H7 (cell line): Measurements from ENCODE around the gene SLC7A1. TPM values are rescaled to one million over a fixed set of nuclear protein-coding genes. Genes with fewer than 3 reads are reported as not detected.

Experiments used
- DNase-seq: peaks from one replicate; pipeline ENCODE4 v3.0.0; 2012
- H3K27me3 ChIP-seq: 2 replicates; pipeline ENCODE4 v1.6.0; 2011; ENCODE audit warnings: mild to moderate bottlenecking, low read length; ENCODE audit not compliant: control insufficient read depth, insufficient read depth
- H3K36me3 ChIP-seq: replicated peaks from 2 replicates; pipeline ENCODE4 v1.5.1; 2011; ENCODE audit warnings: low read length; ENCODE audit not compliant: control insufficient read depth, insufficient read depth
- H3K4me3 ChIP-seq: 2 replicates; pipeline ENCODE4 v1.5.1; 2011; ENCODE audit warnings: low read depth, mild to moderate bottlenecking, control low read depth, low read length, moderate library complexity; ENCODE audit not compliant: insufficient read depth
- total RNA-seq: library from RNA; depleted of rRNA; stranded (reverse); fragments of >200 nt; shearing (Covaris generic); gene quantifications from 2 replicates; pipeline ENCODE4 v1.2.3, GENCODE V29; 2014

Gene SLC7A1
- total RNA-seq, 1 experiment from 2014 or later, result 19.0 TPM

DNA sequence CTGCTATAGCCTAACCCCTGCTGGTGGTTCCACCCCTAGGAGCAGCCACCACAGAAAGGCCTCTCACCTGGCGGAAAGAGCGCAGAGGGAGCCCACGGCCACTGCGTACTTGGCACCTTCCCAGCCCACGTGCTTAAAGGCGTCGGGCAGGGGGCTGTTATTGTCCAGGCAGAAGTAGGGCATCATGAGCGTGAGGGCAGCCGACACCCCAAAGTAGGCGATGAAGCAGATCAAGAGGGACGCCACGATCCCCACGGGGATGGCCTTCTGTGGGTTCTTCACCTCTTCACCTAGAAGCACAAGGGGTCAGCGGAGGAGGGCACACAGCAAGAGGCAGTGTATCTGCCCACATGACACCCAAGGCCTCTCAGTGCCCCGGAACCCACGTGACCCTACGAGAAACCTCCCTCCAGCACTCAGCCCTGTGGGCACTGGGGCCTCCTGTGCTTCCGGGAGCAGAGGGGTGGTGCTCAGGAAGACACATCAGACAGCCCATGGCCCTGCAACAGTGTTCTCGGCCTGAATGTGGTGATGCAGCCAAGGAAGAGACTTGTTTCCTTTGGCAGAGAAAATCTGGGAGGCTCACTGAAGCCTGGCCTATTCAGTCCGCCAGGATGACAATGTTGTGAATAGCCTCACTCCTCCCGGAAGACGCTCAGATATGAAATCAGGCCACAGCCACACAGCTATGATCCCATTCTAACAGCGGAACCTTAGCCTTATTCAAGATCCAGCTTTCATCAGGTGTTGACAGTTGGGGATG is 72.1 kb downstream of the SLC7A1 start:
- no peak overlapping the region for H3K4me3 ChIP-seq
- H3K27me3 ChIP-seq, result no peaks in the 10 kb centered on the region
- H3K36me3 ChIP-seq, result peaks cover 36% of the 10 kb centered on the region
- DNase-seq, result no peak

DNA sequence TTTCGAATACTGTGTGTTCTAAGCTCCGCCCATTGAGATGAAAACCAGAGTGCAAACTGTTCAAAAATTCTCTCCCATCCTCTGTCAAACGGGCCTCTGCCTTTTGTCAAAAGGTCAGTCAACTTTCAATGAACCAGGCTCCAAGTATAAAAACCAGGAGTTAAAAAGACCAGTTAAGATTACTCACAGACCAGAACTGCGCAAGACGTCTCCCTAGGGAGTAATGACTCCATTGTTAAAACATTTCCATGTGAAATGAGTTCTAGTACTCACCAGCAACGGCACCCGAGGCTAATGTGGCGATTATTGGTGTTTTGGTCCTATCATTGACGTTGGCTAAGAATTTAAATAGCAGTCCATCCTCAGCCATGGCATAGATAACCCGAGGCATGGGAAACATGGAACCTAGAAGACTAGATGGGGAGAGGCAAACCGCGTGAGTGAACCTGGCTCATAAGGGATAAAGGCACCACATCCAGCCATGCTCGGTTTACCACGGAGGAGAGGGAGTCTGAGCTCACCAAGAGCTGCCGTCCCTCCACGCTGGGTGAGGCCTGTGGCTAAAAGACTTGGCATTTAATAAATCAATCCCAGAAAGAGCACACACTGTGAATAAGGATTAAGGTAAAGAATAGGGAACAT is 73.3 kb downstream of the SLC7A1 start:
- peaks cover 36% of the 10 kb centered on the region for H3K36me3 ChIP-seq
- no peak for DNase-seq
- no peaks in the 10 kb centered on the region for H3K27me3 ChIP-seq
- no peak overlapping the region for H3K4me3 ChIP-seq

DNA sequence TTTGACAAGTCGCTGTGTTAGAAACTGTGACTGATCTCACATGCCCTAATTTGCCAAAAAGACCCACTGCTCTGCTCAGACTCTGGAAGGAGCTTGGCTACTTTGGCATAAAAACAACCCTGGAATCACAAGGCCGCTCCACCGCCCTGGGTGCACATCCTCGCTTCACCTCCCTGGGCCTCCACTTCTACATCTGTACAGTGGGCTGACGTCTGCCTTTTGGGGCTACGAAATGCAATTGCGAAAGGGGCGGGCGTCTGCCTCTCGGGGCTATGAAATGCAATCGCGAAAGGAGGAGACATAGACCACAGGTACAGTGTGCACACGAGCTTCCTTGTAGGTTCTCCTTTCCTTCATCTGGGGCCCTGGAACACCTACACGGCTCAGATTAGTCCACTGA is 74.2 kb downstream of the SLC7A1 start:
- Histone ChIP-seq H3K27me3 (no peaks in the 10 kb centered on the region), H3K4me3 (no peak overlapping the region), H3K36me3 (peaks cover 42% of the 10 kb centered on the region)
- no peak for DNase-seq

DNA sequence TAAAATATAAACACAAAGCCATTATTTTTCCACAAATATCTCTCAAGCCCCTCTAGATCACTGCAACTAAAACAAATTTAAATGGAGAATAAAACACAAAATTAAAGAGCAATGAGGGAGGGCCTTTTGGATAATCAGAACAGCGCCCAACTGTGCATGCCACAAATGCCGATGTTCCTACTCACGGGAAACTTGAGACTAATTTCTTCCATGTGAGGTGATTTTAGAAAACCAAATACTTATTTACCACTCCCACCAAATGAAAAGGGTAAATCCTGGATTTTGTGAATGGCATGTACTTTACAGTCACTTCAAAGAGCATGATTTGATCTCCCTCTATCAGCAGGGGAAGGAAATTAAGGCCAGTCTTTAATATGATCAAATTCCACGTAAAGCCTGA is 74.8 kb downstream of the SLC7A1 start:
- H3K4me3 ChIP-seq, result no peak overlapping the region
- no peaks in the 10 kb centered on the region for H3K27me3 ChIP-seq
- no peak for DNase-seq
- peaks cover 48% of the 10 kb centered on the region for H3K36me3 ChIP-seq

DNA sequence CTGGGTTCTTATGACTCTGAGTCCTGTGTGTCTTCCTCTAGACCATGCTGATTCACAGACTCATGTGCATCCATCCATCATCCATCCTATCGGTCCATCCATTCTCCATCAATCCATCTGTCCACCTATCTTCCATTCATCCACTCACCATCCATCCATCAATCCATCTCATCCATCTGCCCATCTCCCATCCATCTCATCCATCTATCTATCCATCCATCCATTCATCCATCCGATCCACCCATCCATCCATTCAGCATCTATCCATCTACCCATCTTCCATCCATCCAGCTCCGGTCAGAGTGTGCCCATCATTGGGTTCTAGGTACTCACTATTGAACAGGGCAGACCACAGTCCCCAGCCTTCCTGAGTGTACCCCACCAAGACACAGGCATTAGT is 75.6 kb downstream of the SLC7A1 start:
- Histone ChIP-seq H3K4me3 (no peak overlapping the region), H3K27me3 (no peaks in the 10 kb centered on the region), H3K36me3 (peaks cover 53% of the 10 kb centered on the region)
- no peak for DNase-seq

DNA sequence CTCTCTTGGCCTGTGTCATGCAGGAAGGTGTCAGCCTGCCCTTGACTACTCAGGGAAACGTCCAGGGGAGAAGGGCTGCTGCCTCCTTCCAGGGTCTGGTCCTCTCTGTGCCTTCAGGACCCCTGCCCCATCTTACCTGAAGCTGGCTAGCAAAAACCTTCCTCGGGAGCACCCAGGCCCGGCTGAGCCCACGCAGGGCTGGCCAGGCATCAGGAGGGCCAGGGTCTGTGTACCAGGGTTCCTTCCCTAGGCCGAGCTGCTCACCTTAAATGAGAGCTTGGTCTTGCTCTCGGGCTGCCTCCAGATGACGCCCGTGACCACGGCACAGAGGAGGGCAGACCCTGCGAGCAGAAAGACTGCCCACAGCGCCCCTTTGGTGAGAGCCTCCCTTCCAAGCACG is 78.6 kb downstream of the SLC7A1 start:
- Histone ChIP-seq H3K4me3 (no peak overlapping the region), H3K27me3 (no peaks in the 10 kb centered on the region), H3K36me3 (peaks cover 50% of the 10 kb centered on the region)
- no peak for DNase-seq

DNA sequence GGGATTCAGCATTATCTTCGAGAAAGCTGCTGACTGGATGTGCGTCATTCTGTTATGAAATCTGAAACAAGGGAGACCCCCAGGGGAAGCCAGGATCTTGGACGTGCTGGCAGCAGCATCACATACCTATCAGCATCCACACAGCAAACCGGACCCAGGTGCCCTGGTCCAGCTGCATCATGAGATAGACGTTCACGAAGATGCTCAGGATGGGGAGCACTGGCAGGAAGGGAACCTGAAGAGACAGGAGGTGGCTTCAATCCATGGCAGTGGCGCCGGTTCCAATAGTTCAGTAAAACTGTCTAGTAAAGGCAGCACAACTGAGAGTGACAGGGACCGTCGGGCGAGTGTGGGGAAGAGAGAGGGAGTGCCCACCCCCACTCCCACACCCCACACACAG is 79.5 kb downstream of the SLC7A1 start:
- Histone ChIP-seq H3K4me3 (no peak overlapping the region), H3K36me3 (peaks cover 47% of the 10 kb centered on the region), H3K27me3 (no peaks in the 10 kb centered on the region)
- DNase-seq, result no peak

DNA sequence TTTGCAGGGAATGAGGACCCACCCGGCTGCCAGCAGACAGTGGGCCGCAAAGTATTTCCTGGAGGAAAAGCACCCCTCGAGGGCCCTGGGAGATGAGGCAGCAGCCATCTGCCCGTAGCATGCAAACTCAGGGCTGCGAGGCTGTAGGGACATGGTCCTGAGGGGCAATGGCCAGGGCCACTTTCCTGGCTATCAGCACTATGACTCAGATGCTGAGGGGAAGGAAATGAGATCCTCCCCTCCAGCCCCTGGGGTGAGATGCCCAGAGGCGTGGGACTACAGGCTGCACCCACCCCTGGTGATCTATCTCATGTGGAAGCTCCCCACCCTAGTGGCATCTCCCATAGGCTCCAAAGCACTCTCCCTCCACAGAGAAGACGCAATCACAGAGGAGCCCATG is 80.1 kb downstream of the SLC7A1 start:
- no peak for DNase-seq
- H3K4me3 ChIP-seq, result no peak overlapping the region
- H3K27me3 ChIP-seq, result no peaks in the 10 kb centered on the region
- H3K36me3 ChIP-seq, result peaks cover 47% of the 10 kb centered on the region

DNA sequence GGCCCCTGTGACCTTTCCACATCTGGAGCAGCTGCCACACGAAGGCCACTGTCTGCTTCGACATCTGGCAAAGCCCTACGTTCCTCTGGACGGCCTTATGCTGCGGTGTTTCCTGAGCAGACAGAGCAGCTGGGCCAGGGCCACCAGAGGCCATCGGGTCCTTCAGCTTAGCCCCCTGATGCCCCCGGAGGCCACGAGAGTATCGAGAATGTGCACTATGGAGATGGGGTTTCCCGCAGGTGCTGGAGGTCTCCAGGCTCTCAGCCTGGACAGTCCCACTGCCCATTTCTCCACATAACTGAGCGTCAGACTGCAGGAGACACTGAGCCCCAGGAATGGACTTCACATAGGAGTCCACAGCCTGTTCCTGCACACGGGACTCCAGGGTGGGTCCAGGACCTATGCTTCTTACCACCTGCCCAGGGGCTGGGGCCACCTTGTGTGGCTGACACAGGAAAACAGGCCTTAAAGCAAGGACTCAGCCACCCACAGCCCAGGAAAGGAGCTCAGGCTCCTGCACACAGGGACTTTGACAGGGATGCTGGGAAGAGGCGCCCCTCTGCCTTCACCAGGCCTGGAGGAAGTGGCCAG is 80.7 kb downstream of the SLC7A1 start:
- DNase-seq, result no peak
- Histone ChIP-seq H3K4me3 (no peak overlapping the region), H3K36me3 (peaks cover 47% of the 10 kb centered on the region), H3K27me3 (no peaks in the 10 kb centered on the region)

DNA sequence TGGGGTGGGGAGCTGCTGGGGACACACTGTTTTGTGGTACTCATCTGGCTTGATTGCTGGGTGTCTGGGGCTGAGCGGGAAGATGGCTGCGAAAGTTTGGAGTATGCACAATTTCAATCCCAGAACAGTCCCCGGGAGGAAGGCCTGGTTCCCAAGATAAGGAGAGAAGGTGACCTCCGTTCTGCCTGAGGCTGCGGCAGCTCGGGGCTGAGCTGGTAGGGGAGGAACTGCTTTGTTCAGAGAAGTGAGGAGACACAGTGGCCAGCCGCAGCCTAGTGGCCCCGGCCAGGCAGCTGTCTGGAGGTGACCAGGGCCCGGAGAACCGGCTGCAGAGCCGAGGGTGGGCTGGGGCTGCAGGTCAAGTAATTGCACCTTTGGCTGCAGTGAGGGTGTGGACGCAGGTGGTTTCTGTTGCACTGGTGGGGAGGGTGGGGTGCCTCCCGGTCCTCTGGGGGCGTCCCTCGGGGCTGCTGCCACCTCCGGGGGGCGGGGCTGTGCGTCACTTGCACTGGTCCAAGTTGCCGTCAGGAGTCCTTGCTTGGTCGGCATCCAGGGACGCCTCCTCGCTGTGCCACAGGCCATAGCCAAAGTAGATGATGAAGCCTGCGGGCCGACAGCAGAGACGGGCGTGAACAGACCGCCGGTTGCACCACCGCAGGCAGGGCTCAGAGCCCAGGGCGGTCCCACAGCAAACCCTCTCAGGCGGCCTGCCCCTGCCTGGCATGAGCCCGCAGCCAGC is 81.3 kb downstream of the SLC7A1 start:
- no peak for DNase-seq
- Histone ChIP-seq H3K36me3 (peaks cover 44% of the 10 kb centered on the region), H3K4me3 (no peak overlapping the region)

DNA sequence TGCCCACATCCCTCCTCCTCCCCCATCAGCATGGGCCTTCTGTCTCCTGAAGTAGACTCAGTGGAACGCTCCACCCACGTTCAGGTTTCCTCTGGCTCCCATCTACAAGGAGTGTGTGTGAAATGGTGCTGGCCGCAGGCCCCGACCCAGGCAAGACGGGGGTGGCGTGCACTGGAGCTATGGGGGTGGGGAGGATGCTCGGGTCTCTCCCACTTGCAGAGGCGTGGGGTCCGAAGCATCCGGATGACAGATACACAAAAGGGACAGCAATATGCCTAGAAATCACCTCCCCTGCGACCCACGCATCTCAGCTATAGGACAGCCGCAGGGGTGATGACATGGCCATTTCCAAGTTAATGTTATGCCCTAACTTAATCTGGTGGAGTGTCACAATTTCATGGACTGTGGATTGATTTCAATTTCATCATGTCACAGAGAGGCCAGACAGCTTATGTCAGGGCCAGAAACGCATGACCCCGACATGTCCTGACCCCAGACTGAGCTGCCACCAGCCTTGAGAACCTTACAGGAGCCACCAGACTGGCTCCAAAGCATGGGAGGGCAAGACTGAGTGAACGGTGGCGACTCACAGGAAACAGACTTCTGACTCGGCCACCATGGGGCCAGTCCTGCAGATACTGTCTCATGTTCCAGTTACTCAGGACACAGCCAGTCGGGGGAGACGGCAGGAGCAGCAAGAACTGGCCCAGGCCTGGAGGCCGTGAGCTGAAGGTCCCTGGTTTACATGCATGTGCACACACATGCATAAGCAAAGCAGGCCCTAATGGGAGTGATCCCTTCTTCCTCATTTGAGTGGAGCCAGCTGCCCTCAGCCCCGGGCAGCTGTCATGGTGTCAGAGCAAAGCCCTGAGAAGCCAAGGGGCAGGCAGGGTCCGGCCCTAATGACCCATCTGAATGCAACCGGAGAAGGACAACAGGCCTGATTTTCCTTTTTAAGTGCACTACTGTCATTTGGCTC is 82.2 kb downstream of the SLC7A1 start:
- DNase-seq, result no peak
- Histone ChIP-seq H3K4me3 (no peak overlapping the region), H3K36me3 (peaks cover 36% of the 10 kb centered on the region), H3K27me3 (no peaks in the 10 kb centered on the region)

More for the DNA sequence above, 81.3 kb downstream of the SLC7A1 start:
- no peaks in the 10 kb centered on the region for H3K27me3 ChIP-seq

DNA sequence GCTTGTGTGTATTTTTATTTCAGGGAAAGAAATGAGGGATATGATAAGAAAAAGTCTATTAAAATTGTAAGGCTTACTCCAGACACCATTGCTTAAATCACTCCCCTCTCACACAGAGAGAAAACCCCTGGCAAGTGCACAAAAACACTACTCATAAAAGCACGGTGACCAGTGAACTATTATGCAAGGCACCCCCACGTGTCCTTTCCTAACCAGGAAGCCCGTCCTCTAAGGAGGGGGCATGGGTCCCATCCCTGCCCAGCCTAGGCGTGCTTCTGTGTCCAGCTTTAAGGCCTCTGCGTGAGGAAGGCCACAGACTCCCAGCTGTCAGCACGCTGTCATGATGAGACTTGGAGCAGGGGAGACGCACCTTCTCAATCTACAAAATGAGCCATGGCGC is 83.5 kb downstream of the SLC7A1 start:
- no peaks in the 10 kb centered on the region for H3K27me3 ChIP-seq
- peaks cover 24% of the 10 kb centered on the region for H3K36me3 ChIP-seq
- no peak overlapping the region for H3K4me3 ChIP-seq
- no peak for DNase-seq

DNA sequence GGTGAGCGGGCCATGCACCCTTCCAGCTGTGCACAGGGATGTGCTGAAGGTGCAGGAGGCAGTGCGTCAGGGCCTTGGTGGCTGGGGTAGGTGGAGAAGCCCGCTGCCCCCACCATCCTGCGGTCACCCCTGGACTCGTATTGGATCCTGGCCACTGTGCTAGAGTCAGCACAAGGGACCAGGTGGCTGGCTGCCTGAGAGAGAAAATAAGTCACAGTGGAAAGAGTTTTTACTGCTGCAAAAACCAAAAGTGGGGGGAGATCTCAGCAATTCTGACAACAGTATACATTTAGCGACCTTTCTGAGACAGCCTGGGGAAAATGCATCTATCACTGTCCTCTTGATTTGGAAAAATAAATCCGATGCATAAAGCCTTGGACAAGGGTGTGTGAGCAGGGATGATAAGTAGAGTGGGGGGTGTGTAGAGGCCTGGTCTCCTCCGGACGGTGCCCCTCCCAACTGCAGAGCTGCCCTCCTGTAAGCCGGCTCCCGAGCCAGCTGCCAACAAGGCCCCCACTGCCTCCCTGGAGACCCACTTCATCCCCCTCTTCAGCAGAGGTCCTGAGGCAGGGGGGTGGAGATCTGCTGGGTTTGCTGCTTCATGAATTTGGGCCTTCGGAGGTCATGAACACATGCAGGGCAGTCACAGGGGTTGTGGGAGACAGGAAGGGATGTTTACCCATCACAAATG is 84.2 kb downstream of the SLC7A1 start:
- peaks cover 19% of the 10 kb centered on the region for H3K36me3 ChIP-seq
- H3K27me3 ChIP-seq, result no peaks in the 10 kb centered on the region
- H3K4me3 ChIP-seq, result no peak overlapping the region
- DNase-seq, result no peak
